ENCODE results near the gene ZGPAT. TPM values are rescaled to one million over a fixed set of nuclear protein-coding genes. Genes with fewer than 3 reads are reported as not detected.

Gene ZGPAT
- polyA plus RNA-seq, 12 donors: 10.3 to 44.2 (median 12.0) TPM; not detected in 1

DNA sequence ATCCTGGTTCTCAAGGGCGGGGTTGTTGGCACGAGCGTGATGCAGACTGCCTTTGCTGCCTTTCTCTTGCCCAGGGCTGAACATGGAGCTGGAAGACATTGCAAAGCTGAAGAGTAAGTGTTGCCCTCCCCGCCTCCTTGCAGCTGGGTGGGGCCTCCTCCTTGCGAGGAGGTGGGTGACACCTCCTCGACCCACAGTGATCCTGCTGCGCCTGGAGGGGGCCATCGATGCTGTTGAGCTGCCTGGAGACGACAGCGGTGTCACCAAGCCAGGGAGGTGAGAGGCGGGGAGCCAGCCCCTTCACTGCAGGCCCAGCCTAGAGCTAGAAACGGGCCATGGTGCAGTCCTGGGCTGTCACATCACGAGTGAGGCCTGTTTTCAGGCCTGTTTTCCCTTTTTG lies 29.8 kb upstream of the ZGPAT start:
- no peak for DNase-seq

GRCh38 chr20:63678667-63679465 lies 29.0 kb upstream of the ZGPAT start:
- DNase-seq: no peak

- DNase-seq: no peak
Observed at GRCh38 chr20:63679799-63680305, 28.0 kb upstream of the ZGPAT start.

- DNase-seq: no peak
Observed at GRCh38 chr20:63680427-63680826, 27.4 kb upstream of the ZGPAT start.

- DNase-seq: no peak
Observed at GRCh38 chr20:63680857-63681608, 26.8 kb upstream of the ZGPAT start.

DNA sequence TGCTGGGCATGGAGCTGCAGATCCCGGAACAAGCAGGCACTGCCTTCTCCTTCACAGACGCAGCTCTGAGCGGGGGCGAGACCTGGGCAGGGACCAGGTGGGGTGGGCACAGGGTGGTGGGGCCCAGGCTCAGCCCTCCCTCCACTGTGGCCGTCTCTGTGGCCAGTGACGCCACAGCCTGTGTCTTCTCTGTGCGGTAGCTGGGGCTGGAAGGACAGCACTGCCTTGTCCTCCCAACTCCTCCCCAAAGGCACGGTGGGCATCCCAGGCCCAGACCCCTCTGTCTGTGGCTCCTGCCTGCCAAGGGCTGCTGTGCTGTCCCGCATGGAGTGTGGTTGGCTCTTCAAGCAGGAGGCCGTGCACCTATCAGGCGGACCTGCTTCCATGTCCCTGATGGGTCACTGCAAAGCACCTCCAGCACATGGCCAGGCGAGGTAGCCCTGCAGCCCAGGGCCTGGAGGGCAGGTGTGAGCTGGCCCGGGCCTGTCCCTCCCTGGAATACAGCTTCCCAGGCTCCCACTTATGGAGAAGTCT lies 26.2 kb upstream of the ZGPAT start:
- no peak for DNase-seq

DNA sequence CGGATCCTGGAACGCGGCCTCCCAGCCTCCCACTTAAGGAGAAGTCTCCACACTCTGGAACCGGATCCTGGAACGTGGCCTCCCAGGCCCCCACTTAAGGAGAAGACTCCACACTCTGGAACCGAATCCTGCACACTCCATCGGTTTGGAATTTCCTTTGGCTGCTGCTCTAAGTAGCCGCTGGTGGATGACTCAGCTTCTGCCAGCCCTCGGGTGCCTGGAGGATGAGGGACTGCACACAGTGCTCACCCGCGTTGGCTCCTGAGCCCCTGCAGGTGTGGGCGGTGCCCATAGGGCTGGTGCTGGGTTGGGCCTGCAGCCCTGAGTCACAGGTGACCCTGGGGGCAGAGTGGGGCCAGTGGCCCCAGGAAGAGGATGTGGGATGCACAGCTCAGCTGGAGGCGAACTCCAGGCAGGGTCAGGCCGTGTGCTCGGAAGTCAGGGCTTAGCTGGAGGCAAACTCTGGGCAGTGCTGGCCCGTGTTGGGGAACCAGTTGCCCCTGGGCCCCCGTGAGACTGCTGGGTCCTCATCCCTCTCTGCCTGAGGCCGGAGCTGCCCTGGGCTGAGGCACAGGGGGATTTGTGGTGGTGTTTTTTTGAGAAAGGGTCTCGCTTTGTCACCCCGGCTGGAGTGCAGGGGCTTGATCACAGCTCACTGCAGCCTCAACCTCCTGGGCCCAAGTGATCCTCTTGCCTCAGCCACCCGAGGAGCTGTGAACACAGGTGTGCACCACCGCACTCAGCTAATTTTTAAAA lies 25.3 kb upstream of the ZGPAT start:
- DNase-seq: no peak

- no peak for DNase-seq
Observed at GRCh38 chr20:63685269-63686026, 22.4 kb upstream of the ZGPAT start.

DNA sequence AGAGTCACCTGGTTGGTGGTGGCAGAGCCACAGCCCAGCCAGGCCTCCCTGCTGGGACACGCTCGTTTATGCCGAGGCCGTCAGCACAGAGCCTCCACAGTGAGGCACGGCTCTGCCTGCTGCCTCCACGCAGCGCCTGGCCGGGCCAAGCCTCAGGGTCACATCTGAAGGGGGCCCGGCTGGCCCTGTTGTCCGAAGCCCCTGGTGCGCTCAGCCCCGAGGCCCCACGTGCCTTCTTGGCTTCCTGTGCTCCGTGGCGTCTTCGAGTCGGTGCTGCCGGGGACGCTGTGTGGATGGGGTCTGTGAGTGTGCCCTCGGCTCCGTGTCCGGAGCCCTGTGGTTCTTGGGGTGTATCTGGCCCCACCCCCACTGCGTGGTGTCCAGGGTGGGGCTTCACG lies 21.7 kb upstream of the ZGPAT start:
- DNase-seq: no peak

DNA sequence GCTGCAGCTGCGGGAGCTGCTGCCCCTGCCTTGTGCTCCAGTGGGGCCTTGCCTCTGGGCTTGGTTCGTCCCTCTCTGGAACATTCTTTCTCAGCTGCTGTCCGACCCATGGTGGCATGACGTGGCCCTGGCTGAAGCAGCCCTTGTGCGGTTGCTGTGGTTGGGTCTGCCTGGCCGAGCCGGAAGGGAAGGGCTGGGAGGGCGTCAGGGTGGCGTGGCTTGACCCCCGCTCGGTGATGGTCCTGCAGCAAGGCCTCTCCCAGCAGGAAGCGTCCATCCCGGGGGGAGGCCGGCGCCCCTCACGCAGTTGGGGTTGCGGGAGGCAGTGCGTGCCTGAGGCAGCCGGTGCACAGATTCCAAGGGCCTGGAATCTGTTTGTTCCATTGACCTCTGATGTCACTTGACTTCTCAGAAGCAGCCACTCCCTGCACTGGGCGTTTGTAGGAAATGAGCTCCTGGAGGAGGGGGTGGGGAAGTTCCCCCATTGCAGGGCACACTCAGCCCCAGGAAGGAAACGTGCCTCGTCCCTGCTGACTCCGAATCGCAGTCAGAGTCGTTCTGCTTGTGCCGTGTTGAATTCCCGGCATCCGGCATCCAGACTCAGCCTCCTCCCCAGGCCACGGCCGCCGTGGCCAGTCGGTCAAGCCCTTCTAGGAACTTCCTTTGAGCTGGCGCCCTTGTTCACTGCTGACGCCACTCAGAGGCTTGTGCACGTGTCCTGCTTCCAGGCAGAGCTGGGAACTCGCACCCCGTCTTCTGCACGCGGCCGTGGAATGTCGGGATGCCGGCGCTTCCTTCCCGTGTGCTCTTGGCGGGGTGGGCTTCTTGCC lies 21.1 kb upstream of the ZGPAT start:
- DNase-seq: peak; percentile 63

DNA sequence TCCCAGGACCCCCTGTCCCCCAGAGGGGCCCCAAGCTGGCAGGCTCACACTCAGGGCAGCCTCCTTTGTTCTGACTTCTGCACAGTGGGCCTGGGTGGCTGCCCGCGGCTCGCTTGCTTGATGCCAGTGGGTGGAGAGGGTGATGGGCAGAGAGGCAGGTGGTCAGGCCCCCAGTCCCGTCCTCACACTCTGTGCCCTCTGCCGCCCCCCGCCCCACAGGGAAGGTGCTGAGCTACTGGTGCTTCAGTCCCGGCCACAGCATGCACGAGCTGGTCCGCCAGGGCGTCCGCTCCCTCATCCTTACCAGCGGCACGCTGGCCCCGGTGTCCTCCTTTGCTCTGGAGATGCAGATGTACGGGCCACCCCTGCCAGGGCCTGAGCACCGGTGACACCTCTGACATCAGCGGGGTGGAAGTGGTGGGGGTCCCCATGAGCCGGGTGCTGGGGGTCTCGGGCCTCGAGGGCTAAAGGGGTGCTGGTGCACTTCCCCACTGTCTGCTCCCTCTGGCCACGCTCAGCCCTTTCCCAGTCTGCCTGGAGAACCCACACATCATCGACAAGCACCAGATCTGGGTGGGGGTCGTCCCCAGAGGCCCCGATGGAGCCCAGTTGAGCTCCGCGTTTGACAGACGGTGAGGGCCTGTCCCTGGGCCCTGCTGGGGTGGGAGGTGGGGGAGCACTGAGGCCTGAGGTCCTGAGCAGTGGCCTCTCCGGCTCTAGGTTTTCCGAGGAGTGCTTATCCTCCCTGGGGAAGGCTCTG lies 20.2 kb upstream of the ZGPAT start:
- no peak for DNase-seq

- DNase-seq: no peak
Observed at GRCh38 chr20:63688228-63689045, 19.4 kb upstream of the ZGPAT start.

- no peak for DNase-seq
Observed at GRCh38 chr20:63689046-63690002, 18.5 kb upstream of the ZGPAT start.

- DNase-seq: no peak
Observed at GRCh38 chr20:63690003-63690897, 17.6 kb upstream of the ZGPAT start.

DNA sequence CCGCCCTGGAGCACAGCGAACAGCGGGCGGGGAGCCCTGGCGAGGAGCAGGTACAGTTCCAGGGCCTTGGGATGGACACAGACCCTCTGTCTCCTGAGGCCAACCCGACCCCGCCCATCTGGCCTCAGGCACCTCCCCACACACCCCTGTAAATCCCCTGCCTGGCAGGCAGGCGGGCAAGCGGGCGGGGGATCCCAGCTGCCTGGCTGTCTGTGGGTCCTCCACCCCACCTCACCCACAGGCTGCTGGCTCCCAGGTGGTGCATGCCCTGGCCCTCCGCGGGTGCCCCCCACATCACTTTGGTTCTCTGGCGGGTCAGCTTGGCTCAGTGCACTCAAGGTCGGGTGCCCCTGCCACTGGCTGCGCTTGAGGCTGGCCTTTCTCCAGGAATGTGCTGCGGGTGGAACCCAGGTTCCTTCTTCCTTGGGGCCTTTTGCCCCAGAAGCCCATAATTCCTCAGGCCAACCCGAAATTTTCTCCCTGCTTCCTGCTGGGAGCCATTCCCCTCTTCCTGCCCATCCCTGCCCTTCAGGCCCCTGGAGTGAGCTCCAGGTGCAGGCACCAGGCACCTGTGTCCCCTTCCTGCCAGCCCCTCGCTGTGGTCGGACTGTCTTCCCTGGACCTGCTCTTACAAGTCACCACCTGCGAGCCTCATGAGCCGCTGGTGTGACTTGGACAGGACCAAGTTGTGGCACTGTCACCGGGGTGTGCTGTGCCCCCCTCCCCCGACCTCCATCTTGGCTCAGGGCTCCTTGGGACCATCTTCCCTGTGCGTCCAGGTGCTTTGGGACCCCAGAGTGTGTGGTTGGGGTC lies 16.7 kb upstream of the ZGPAT start:
- DNase-seq: no peak
